NCI-H226 (cell line): ENCODE results near the gene DCLK3.

Experiments
- DNase-seq: peaks from one replicate; pipeline ENCODE4 v3.0.0-alpha.2; 2015

The DCLK3 gene

GRCh38 chr3:36762918-36763849 is 1.2 kb downstream of the DCLK3 start:
- no peak for DNase-seq

GRCh38 chr3:36761779-36762178 is 2.6 kb downstream of the DCLK3 start:
- DNase-seq = no peak

- no peak for DNase-seq
Observed at GRCh38 chr3:36756269-36756668, 8.1 kb downstream of the DCLK3 start.

- no peak for DNase-seq
Observed at GRCh38 chr3:36751326-36751725, 13.0 kb downstream of the DCLK3 start.

- DNase-seq = no peak
Observed at GRCh38 chr3:36750737-36751136, 13.6 kb downstream of the DCLK3 start.

- no peak for DNase-seq
Observed at GRCh38 chr3:36744763-36745162, 19.6 kb downstream of the DCLK3 start.

GRCh38 chr3:36743826-36744225 is 20.5 kb downstream of the DCLK3 start:
- DNase-seq = no peak

- DNase-seq = no peak
Observed at GRCh38 chr3:36741285-36741684, 23.1 kb downstream of the DCLK3 start.

- DNase-seq = no peak
Observed at GRCh38 chr3:36740787-36741186, 23.6 kb downstream of the DCLK3 start.

GRCh38 chr3:36738702-36739101 is 25.7 kb downstream of the DCLK3 start:
- DNase-seq = no peak

GRCh38 chr3:36736301-36736700 is 28.1 kb downstream of the DCLK3 start:
- DNase-seq = no peak

- DNase-seq = no peak
Observed at GRCh38 chr3:36734742-36735141, 29.6 kb downstream of the DCLK3 start.

- DNase-seq = no peak
Observed at GRCh38 chr3:36733723-36734122, 30.6 kb downstream of the DCLK3 start.

- DNase-seq = no peak
Observed at GRCh38 chr3:36733162-36733696, 31.1 kb downstream of the DCLK3 start.

GRCh38 chr3:36730966-36731365 is 33.4 kb downstream of the DCLK3 start:
- DNase-seq = no peak

GRCh38 chr3:36729204-36730056 is 34.9 kb downstream of the DCLK3 start:
- DNase-seq = peak; percentile 35

GRCh38 chr3:36714343-36715086 is 49.8 kb downstream of the DCLK3 start:
- peak; percentile 35 for DNase-seq

GRCh38 chr3:36713904-36714303 is 50.4 kb downstream of the DCLK3 start:
- no peak for DNase-seq

- no peak for DNase-seq
Observed at GRCh38 chr3:36710606-36711005, 53.7 kb downstream of the DCLK3 start.

GRCh38 chr3:36709826-36710365 is 54.5 kb downstream of the DCLK3 start:
- no peak for DNase-seq

GRCh38 chr3:36709281-36709680 is 55.1 kb downstream of the DCLK3 start:
- no peak for DNase-seq

GRCh38 chr3:36707623-36708409 is 56.5 kb downstream of the DCLK3 start:
- peak; percentile 34 for DNase-seq
